HepG2 (cell line): ENCODE measurements around the gene GNPDA1. TPM values are rescaled to one million over a fixed set of nuclear protein-coding genes. Genes with fewer than 3 reads are reported as not detected.

ENCODE experiments used
- ARID4A ChIP-seq: sonication (generic); formaldehyde crosslinking; IDR thresholded peaks from 2 replicates; pipeline ENCODE4 v1.5.0; 2020; ENCODE audit warnings: mild to moderate bottlenecking, missing genetic modification reagents, borderline replicate concordance
- CAMTA2 ChIP-seq: sonication (generic); formaldehyde crosslinking; IDR thresholded peaks from 2 replicates; pipeline ENCODE4 v1.4.0; 2020; ENCODE audit warnings: mild to moderate bottlenecking, missing genetic modification reagents, borderline replicate concordance
- HMGXB4 ChIP-seq, 2 experiments: sonication (generic) in 1 of 2; formaldehyde crosslinking in 1 of 2; IDR thresholded peaks; 2 replicates each; pipeline versions ENCODE4 v1.4.0 to v1.6.1; 2018 to 2020; ENCODE audit warnings: missing genetic modification reagents in 2 of 2, borderline replicate concordance in 1 of 2, low read depth in 1 of 2, mild to moderate bottlenecking in 1 of 2, missing biosample characterization in 1 of 2
- MTF1 ChIP-seq: sonication (generic); formaldehyde crosslinking; IDR thresholded peaks from 2 replicates; pipeline ENCODE4 v1.5.0; 2020; ENCODE audit warnings: missing genetic modification reagents
- SAP130 ChIP-seq: IDR thresholded peaks from 2 replicates; pipeline ENCODE4 v1.6.1; 2016; ENCODE audit warnings: low read depth
- ZBTB21 ChIP-seq: sonication (generic); formaldehyde crosslinking; IDR thresholded peaks from 2 replicates; pipeline ENCODE4 v1.4.0; 2020; ENCODE audit warnings: missing genetic modification reagents
- ZNF253 ChIP-seq: sonication (generic); formaldehyde crosslinking; IDR thresholded peaks from 2 replicates; pipeline ENCODE4 v1.8.0; 2022; ENCODE audit warnings: mild to moderate bottlenecking, missing genetic modification reagents, borderline replicate concordance
- ZNF350 ChIP-seq: sonication (generic); formaldehyde crosslinking; IDR thresholded peaks from 2 replicates; pipeline ENCODE4 v1.4.0; 2020; ENCODE audit warnings: mild to moderate bottlenecking, low read depth, missing genetic modification reagents, borderline replicate concordance
- ZNF572 ChIP-seq: sonication (generic); formaldehyde crosslinking; IDR thresholded peaks from 2 replicates; pipeline ENCODE4 v1.5.1; 2020; ENCODE audit warnings: mild to moderate bottlenecking, missing genetic modification reagents
- polyA plus RNA-seq, 8 experiments: library from polyadenylated mRNA; depleted of rRNA in 3 of 8; stranded (reverse) in 7 of 8; unstranded in 1 of 8; fragments of >200 nt; fragmentation: Illumina TruSeq in 4 of 8; extraction: Trizol in 4 of 8; gene quantifications; 2 replicates each; pipeline versions ENCODE4 v1.2.1 to v1.2.3, GENCODE V29; 2011 to 2016; ENCODE audit warnings: low read depth in 4 of 8, missing spikeins in 1 of 8, mixed read lengths in 1 of 8; ENCODE audit not compliant: insufficient read depth in 1 of 8
- total RNA-seq, 5 experiments: library from RNA; depleted of rRNA; stranded (reverse); fragments of >200 nt; fragmentation: Illumina TruSeq; extraction: Trizol; gene quantifications; 2 replicates each; pipeline ENCODE4 v1.2.3, GENCODE V29; 2016; ENCODE audit warnings: low read depth in 1 of 5
- TF ChIP-seq, protein P1 (sequence below), 2 experiments: sonication (generic) in 1 of 2; formaldehyde crosslinking in 1 of 2; IDR thresholded peaks; 2 replicates each; pipeline versions ENCODE4 v1.5.1 to v1.6.1; 2011 to 2020; ENCODE audit warnings: borderline replicate concordance in 1 of 2, low read depth in 1 of 2, low read length in 1 of 2, mild to moderate bottlenecking in 1 of 2, missing genetic modification reagents in 1 of 2, moderate library complexity in 1 of 2
- TF ChIP-seq, protein P2 (sequence below): sonication (generic); formaldehyde crosslinking; IDR thresholded peaks from 2 replicates; pipeline ENCODE4 v1.5.0; 2020; ENCODE audit warnings: missing genetic modification reagents
- TF ChIP-seq, protein P3 (sequence below): sonication (generic); formaldehyde crosslinking; IDR thresholded peaks from 2 replicates; pipeline ENCODE4 v1.4.0; 2020; ENCODE audit warnings: missing genetic modification reagents
- TF ChIP-seq, protein P4 (sequence below): IDR thresholded peaks from 2 replicates; pipeline ENCODE4 v1.6.1; 2016; ENCODE audit warnings: mild to moderate bottlenecking, missing biosample characterization, missing genetic modification reagents
- TF ChIP-seq, protein P5 (sequence below): sonication (generic); formaldehyde crosslinking; IDR thresholded peaks from 2 replicates; pipeline ENCODE4 v1.8.1; 2023; ENCODE audit warnings: mild to moderate bottlenecking, missing genetic modification reagents, borderline replicate concordance

GNPDA1 gene
- total and polyA plus RNA-seq, 2 of the 13 experiments (the other 11 are each of a cell fraction or from before 2014, with no cell fraction given), result 6.0 to 54.1 TPM

GRCh38 chr5:141968914-141969608, 43.8 kb downstream of the GNPDA1 start, which contains the start of gene RNF14 (continued):
- peak; percentile 94 for TF ChIP-seq ARID4A
- TF ChIP-seq ZBTB21 (CRISPR knock-in tag), result no peak
- TF ChIP-seq, protein P1, sequence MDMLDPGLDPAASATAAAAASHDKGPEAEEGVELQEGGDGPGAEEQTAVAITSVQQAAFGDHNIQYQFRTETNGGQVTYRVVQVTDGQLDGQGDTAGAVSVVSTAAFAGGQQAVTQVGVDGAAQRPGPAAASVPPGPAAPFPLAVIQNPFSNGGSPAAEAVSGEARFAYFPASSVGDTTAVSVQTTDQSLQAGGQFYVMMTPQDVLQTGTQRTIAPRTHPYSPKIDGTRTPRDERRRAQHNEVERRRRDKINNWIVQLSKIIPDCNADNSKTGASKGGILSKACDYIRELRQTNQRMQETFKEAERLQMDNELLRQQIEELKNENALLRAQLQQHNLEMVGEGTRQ (IDR thresholded peaks at IDR 0.05; ENCODE audit: low read depth, low read length), result no peak
- TF ChIP-seq, protein P1 (CRISPR knock-in tag; IDR thresholded peaks at IDR 0.05; ENCODE audit: borderline replicate concordance), result peak; percentile 63; the same call in 1 of the 2 replicates
- TF ChIP-seq ZNF572 (CRISPR knock-in tag), result peak; percentile 82; the same call in 1 of the 2 replicates
- TF ChIP-seq HMGXB4 (CRISPR knock-in tag; IDR thresholded peaks at IDR 0.05; ENCODE audit: borderline replicate concordance in 1 of 2, low read depth in 1 of 2), result peak; percentile 93 to 99
- TF ChIP-seq, protein P2, sequence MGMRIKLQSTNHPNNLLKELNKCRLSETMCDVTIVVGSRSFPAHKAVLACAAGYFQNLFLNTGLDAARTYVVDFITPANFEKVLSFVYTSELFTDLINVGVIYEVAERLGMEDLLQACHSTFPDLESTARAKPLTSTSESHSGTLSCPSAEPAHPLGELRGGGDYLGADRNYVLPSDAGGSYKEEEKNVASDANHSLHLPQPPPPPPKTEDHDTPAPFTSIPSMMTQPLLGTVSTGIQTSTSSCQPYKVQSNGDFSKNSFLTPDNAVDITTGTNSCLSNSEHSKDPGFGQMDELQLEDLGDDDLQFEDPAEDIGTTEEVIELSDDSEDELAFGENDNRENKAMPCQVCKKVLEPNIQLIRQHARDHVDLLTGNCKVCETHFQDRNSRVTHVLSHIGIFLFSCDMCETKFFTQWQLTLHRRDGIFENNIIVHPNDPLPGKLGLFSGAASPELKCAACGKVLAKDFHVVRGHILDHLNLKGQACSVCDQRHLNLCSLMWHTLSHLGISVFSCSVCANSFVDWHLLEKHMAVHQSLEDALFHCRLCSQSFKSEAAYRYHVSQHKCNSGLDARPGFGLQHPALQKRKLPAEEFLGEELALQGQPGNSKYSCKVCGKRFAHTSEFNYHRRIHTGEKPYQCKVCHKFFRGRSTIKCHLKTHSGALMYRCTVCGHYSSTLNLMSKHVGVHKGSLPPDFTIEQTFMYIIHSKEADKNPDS (CRISPR knock-in tag), result peak; percentile 81; the same call in 1 of the 2 replicates
- peak; percentile 93 for TF ChIP-seq ZNF350 (CRISPR knock-in tag)
- TF ChIP-seq CAMTA2 (CRISPR knock-in tag), result 0 out of 2 replicates have a peak, but pooled peaks have one; percentile 20
- TF ChIP-seq, protein P3, sequence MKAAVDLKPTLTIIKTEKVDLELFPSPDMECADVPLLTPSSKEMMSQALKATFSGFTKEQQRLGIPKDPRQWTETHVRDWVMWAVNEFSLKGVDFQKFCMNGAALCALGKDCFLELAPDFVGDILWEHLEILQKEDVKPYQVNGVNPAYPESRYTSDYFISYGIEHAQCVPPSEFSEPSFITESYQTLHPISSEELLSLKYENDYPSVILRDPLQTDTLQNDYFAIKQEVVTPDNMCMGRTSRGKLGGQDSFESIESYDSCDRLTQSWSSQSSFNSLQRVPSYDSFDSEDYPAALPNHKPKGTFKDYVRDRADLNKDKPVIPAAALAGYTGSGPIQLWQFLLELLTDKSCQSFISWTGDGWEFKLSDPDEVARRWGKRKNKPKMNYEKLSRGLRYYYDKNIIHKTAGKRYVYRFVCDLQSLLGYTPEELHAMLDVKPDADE (CRISPR knock-in tag), result 0 out of 2 replicates have a peak, but pooled peaks have one; percentile 58
- 0 out of 2 replicates have a peak, but pooled peaks have one; percentile 30 for TF ChIP-seq ZNF253
- TF ChIP-seq, protein P4, sequence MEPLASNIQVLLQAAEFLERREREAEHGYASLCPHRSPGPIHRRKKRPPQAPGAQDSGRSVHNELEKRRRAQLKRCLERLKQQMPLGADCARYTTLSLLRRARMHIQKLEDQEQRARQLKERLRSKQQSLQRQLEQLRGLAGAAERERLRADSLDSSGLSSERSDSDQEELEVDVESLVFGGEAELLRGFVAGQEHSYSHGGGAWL, result peak; percentile 90; the same call in 1 of the 2 replicates
- TF ChIP-seq, protein P5, sequence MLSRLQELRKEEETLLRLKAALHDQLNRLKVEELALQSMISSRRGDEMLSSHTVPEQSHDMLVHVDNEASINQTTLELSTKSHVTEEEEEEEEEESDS (CRISPR knock-in tag), result no peak
- TF ChIP-seq MTF1, result no peak
- peak; percentile 95 for TF ChIP-seq SAP130 (CRISPR knock-in tag)
